Inflammatory macrophage treated with lipopolysaccharide for 1 hour (primary cell): ENCODE measurements around the gene ATP10A.
"Not testable (repeated sequence)": the region's sequence is repeated elsewhere in the genome, so short reads cannot be mapped to it uniquely, and the experiment has no call there.

Experiments used
- DNase-seq, 2 donors: peaks; one replicate each; pipeline ENCODE4 v3.0.0-alpha.2; 2020 to 2022

Gene ATP10A

GRCh38 chr15:25792128-25792527 lies 71.0 kb downstream of the ATP10A start:
- DNase-seq, result no peak

- peak; percentile 31 to 46 for DNase-seq
Observed at GRCh38 chr15:25790000-25790660, 73.0 kb downstream of the ATP10A start.

GRCh38 chr15:25789616-25789999 lies 73.5 kb downstream of the ATP10A start:
- DNase-seq, result no peak

- no peak for DNase-seq
Observed at GRCh38 chr15:25789211-25789610, 73.9 kb downstream of the ATP10A start.

- peak in 1 of 2 donors; percentile 35 for DNase-seq
Observed at GRCh38 chr15:25787855-25788520, 75.1 kb downstream of the ATP10A start.

- no peak for DNase-seq
Observed at GRCh38 chr15:25787381-25787780, 75.7 kb downstream of the ATP10A start.

- no peak for DNase-seq
Observed at GRCh38 chr15:25786040-25786439, 77.1 kb downstream of the ATP10A start.

GRCh38 chr15:25785641-25786025 lies 77.5 kb downstream of the ATP10A start:
- no peak for DNase-seq

GRCh38 chr15:25784876-25785640 lies 78.1 kb downstream of the ATP10A start:
- no peak for DNase-seq

GRCh38 chr15:25783607-25784540 lies 79.3 kb downstream of the ATP10A start:
- DNase-seq, result peak; percentile 54 to 61

GRCh38 chr15:25783134-25783533 lies 80.0 kb downstream of the ATP10A start:
- no peak for DNase-seq

- no peak for DNase-seq
Observed at GRCh38 chr15:25780479-25781255, 82.5 kb downstream of the ATP10A start.

GRCh38 chr15:25778161-25778560 lies 85.0 kb downstream of the ATP10A start:
- DNase-seq, result no peak

GRCh38 chr15:25777037-25777436 lies 86.1 kb downstream of the ATP10A start:
- DNase-seq, result no peak

GRCh38 chr15:25776071-25776746 lies 86.9 kb downstream of the ATP10A start:
- no peak for DNase-seq

- DNase-seq, result no peak
Observed at GRCh38 chr15:25775317-25775912, 87.7 kb downstream of the ATP10A start.

GRCh38 chr15:25774871-25775270 lies 88.3 kb downstream of the ATP10A start:
- no peak for DNase-seq

- DNase-seq, result peak; percentile 71 to 87
Observed at GRCh38 chr15:25773248-25773647, 89.9 kb downstream of the ATP10A start.

GRCh38 chr15:25772500-25772899 lies 90.6 kb downstream of the ATP10A start:
- DNase-seq, result no peak

GRCh38 chr15:25771736-25772135 lies 91.4 kb downstream of the ATP10A start:
- DNase-seq, result not testable (repeated sequence)

- DNase-seq, result peak in 1 of 2 donors; percentile 30
Observed at GRCh38 chr15:25771338-25771706, 91.8 kb downstream of the ATP10A start.
